Gastrocnemius medialis (tissue), 4 donors: Measurements from ENCODE around the gene GRM3.

Experiments used
- POLR2A ChIP-seq, 2 donors: fragments of 450-650 bp; IDR thresholded peaks; one replicate each; pipeline ENCODE4 v1.6.1; 2017; ENCODE audit warnings: antibody characterized with exemption in 2 of 2, mild to moderate bottlenecking in 2 of 2, moderate library complexity in 2 of 2
- TF ChIP-seq, protein P1 (sequence below), 5 experiments: fragments of 450-650 bp in 3 of 5; fragments of 200-600 bp in 2 of 5; sonication (generic) in 2 of 5; IDR thresholded peaks in 4 of 5; conservative IDR thresholded peaks in 1 of 5; 1 replicate in 4 of 5; 2 replicates in 1 of 5; pipeline ENCODE4 v1.5.1; 2016 to 2019; ENCODE audit warnings: antibody characterized with exemption in 5 of 5, mild to moderate bottlenecking in 3 of 5, moderate library complexity in 3 of 5

- no peak for TF ChIP-seq POLR2A (IDR thresholded peaks at IDR 0.05)
- TF ChIP-seq, protein P1, sequence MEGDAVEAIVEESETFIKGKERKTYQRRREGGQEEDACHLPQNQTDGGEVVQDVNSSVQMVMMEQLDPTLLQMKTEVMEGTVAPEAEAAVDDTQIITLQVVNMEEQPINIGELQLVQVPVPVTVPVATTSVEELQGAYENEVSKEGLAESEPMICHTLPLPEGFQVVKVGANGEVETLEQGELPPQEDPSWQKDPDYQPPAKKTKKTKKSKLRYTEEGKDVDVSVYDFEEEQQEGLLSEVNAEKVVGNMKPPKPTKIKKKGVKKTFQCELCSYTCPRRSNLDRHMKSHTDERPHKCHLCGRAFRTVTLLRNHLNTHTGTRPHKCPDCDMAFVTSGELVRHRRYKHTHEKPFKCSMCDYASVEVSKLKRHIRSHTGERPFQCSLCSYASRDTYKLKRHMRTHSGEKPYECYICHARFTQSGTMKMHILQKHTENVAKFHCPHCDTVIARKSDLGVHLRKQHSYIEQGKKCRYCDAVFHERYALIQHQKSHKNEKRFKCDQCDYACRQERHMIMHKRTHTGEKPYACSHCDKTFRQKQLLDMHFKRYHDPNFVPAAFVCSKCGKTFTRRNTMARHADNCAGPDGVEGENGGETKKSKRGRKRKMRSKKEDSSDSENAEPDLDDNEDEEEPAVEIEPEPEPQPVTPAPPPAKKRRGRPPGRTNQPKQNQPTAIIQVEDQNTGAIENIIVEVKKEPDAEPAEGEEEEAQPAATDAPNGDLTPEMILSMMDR (IDR thresholded peaks at IDR 0.05 in 4 of 5, conservative IDR thresholded peaks at IDR 0.05 in 1 of 5) = no peak
Measured at GRCh38 chr7:86644282-86645224, 844 bp downstream of the GRM3 start.
